ENCODE results near the gene EFNA2. TPM values are rescaled to one million over a fixed set of nuclear protein-coding genes. Genes with fewer than 3 reads are reported as not detected.

The EFNA2 gene
- polyA plus RNA-seq, 1 donor from 2014 or later = 10.3 TPM

- TF ChIP-seq EP300 (conservative IDR thresholded peaks at IDR 0.05; ENCODE audit: poor library complexity, severe bottlenecking) = no peak
- TF ChIP-seq SMC3 (conservative IDR thresholded peaks at IDR 0.05; ENCODE audit: poor library complexity) = no peak
- TF ChIP-seq TAF1 (IDR thresholded peaks at IDR 0.05; ENCODE audit: low read depth) = no peak
- no peak for TF ChIP-seq EZH2 (IDR thresholded peaks at IDR 0.05; ENCODE audit: borderline replicate concordance, insufficient read depth, low read length, poor library complexity, severe bottlenecking)
- TF ChIP-seq MXI1 (conservative IDR thresholded peaks at IDR 0.05; ENCODE audit: poor library complexity, severe bottlenecking) = no peak
- TF ChIP-seq RAD21 (conservative IDR thresholded peaks at IDR 0.05) = no peak
- TF ChIP-seq POLR2AphosphoS5 (IDR thresholded peaks at IDR 0.05) = no peak
- no peak for TF ChIP-seq CTCF (IDR thresholded peaks at IDR 0.05; ENCODE audit: poor library complexity, severe bottlenecking)
- no peak for TF ChIP-seq REST (IDR thresholded peaks at IDR 0.05; ENCODE audit: borderline replicate concordance)
- no peak overlapping the region for H3K4me2 ChIP-seq (ENCODE audit: low read length)
- H3K4me3 ChIP-seq (ENCODE audit: low read length) = no peak overlapping the region
- peaks cover 31% of the 10 kb centered on the region for H3K79me2 ChIP-seq (replicated peaks; ENCODE audit: insufficient read depth, low read length)
- no peak overlapping the region for H3K27ac ChIP-seq (ENCODE audit: low read length)
- no peaks in the 10 kb centered on the region for H3F3A ChIP-seq (ENCODE audit: insufficient read depth, low read length, poor library complexity, severe bottlenecking)
- H2AFZ ChIP-seq (ENCODE audit: low read depth, low read length) = no peak overlapping the region
- no peaks in the 10 kb centered on the region for H3K9me2 ChIP-seq (ENCODE audit: insufficient read depth, low read length)
- H3K36me3 ChIP-seq (ENCODE audit: insufficient read depth, low read length) = no peaks in the 10 kb centered on the region
- H3K9ac ChIP-seq (ENCODE audit: low read length) = no peak overlapping the region
- H3K27me3 ChIP-seq (ENCODE audit: insufficient read depth, low read depth, low read length) = no peaks in the 10 kb centered on the region
- H4K20me1 ChIP-seq (ENCODE audit: insufficient read depth) = no peaks in the 10 kb centered on the region
- H3K9me3 ChIP-seq (ENCODE audit: low read length) = no peaks in the 10 kb centered on the region
These were observed 22.5 kb upstream of the EFNA2 start for GRCh38 chr19:1263188-1263587.

- Histone ChIP-seq H3K9ac (ENCODE audit: low read length) (peak overlapping the region; percentile 47), H3K9me2 (ENCODE audit: insufficient read depth, low read length) (no peaks in the 10 kb centered on the region), H3K4me3 (ENCODE audit: low read length) (peak overlapping the region; percentile 43), H3K9me3 (ENCODE audit: low read length) (no peaks in the 10 kb centered on the region), H3K4me2 (ENCODE audit: low read length) (no peak overlapping the region), H2AFZ (ENCODE audit: low read depth, low read length) (no peak overlapping the region), H3K27ac (ENCODE audit: low read length) (peak overlapping the region; percentile 51), H3K79me2 (replicated peaks; ENCODE audit: insufficient read depth, low read length) (peaks cover 24% of the 10 kb centered on the region), H3K36me3 (ENCODE audit: insufficient read depth, low read length) (no peaks in the 10 kb centered on the region), H4K20me1 (ENCODE audit: insufficient read depth) (peaks cover 4% of the 10 kb centered on the region), H3K27me3 (ENCODE audit: insufficient read depth, low read depth, low read length) (no peaks in the 10 kb centered on the region), H3F3A (ENCODE audit: insufficient read depth, low read length, poor library complexity, severe bottlenecking) (no peaks in the 10 kb centered on the region)
- TF ChIP-seq TAF1 (IDR thresholded peaks at IDR 0.05; ENCODE audit: low read depth) (no peak), EZH2 (IDR thresholded peaks at IDR 0.05; ENCODE audit: borderline replicate concordance, insufficient read depth, low read length, poor library complexity, severe bottlenecking) (no peak), POLR2AphosphoS5 (IDR thresholded peaks at IDR 0.05) (no peak), SMC3 (conservative IDR thresholded peaks at IDR 0.05; ENCODE audit: poor library complexity) (no peak), MXI1 (conservative IDR thresholded peaks at IDR 0.05; ENCODE audit: poor library complexity, severe bottlenecking) (no peak)
These were observed 20.7 kb upstream of the EFNA2 start for GRCh38 chr19:1264801-1265614.
